Astrocyte of the hippocampus (primary cell): ENCODE results near the gene NELFA.

Experiments used
- DNase-seq: peaks from one replicate; pipeline ENCODE4 v3.0.0; 2011; ENCODE audit warnings: low read depth, low spot score

The NELFA gene

DNA sequence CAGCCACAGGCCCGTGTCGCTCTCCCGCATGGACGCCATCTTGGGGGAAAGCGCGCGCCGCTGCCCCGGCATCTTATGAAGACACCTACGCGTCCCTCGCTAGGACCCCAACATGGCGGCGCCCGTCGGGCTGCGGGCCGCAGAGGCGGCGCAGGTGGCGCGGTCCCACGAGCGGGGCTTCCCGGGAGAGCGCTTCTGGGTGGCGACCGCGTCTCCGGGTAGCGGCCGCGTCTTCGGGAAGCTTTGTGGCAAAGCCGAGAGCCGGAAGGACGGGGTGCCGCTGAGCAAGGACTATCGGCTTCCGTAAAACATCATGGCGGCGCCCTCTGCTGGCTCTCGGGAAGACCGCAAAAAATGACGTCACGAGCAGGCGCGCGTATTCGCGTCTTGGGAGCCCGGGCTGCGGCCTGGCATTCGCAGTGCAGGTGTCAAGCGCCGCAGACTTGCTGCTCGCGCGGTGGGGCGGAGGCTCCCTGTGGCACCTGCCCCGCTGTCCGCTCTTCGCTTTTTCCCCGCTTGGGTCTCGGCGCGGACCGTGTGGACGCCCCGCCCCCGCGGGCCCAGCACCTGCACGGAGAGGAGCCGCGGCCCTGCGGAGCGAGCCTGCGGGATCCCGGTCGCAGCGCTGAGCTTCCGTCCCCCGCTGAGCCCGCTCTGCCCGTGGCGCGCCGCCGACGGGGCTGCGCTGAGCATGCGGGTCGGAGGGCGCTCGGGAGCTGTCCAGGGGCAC, at the start of gene NELFA:
Gene NELFA, minus strand, starts transcription at position 54 of the 730 bp plus-strand sequence. Its CDS starts 15 bp downstream, at position 39.
- peak; percentile 97 for DNase-seq

GRCh38 chr4:2057382-2058065, 48.8 kb upstream of the NELFA start:
- no peak for DNase-seq

DNA sequence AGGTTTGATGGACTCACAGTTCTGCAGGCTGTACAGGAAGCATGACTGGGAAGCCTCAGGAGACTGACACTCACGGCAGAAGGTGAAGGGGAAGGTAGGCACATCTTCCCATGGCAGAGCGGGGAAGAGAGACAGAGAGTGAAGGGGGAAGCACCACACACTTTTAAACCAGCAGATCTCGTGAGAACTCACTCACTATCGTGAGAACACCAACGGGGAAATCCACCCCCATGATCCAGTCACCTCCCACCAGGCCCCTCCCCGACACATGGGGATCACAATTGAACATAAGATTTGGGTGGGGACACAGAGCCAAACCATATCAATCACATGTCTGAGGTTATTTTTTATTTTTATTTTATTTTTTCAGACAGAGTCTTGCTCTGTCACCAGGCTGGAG, 45.4 kb upstream of the NELFA start:
- no peak for DNase-seq

- DNase-seq: no peak
Observed at GRCh38 chr4:2051086-2051485, 42.3 kb upstream of the NELFA start.

- no peak for DNase-seq
Observed at GRCh38 chr4:2049811-2050210, 41.0 kb upstream of the NELFA start.

DNA sequence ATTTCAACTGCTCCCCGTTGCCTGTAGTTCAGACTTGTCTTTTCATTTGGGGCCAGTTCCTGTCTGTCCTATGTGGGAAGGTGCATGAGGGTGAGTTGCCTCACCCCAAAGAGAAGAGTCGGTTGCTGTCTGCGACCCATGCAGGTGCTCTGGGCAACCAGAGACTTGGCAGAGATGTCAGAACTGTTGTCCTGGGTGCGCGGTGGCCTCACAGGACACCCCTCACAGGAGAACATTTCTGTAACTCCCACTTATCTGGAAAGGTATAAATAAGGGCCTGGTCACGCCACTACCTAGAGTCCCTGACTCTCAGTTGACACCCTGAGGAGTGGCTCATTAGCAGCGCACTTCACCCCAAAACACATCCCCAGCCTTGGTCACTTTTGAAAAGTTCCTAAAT, 40.6 kb upstream of the NELFA start:
- no peak for DNase-seq

DNA sequence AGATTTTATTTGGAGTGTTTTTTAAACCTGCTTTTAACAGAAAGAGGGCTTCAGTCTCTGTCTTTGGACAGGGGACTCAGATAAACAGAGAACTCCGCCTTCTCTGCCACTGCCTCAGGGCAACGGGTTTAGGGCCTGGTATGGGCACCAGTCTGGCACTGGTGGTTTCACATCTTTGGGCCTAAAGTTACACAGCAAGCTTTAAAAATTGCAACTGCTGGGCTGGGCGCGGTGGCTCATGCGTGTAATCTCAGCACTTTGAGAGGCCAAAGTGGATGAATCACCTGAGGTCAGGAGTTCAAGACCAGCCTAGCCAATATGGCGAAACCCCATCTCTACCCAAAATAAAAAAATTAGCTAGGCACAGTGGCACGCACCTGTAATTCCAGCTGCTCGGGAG, 40.1 kb upstream of the NELFA start:
- no peak for DNase-seq

DNA sequence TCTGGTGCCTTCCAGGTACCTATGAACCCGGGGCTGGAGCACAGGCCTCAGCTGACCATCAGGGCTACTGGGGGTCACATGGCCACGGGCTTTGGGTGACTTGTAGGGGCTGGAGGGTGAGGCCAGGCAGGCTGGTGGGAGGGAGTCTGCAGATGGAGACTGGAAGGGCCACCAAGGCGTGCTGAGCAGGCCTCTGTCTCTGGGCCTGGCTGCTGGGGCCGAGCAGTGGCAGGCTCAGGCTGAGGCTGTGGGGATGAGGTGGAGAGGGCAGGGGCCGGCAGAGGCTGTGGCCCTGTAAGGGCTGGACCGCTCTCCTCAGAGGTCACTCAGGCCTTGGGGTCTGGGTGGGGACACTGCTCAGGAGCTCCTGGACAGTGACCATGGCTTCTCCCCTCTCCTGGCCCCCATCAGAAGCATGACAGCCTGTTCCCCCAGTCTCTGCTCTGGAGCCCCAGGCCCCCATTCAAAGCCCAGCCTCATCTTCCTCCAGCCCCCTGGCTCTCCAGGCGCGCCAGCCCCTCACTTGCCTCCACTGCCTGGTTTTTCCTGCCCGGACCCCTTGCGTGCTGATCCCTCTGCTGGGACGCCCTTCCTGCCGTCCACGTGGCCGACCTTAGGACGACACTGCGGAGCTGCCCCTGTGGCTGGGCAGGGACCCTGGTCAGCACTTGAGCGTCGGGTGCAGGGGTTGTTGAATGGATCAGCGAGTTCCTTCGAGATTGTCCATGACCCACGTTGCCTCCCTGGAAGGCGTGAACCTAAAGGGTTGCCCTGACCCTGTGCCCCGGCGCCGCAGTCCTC, 39.2 kb upstream of the NELFA start:
- no peak for DNase-seq

DNA sequence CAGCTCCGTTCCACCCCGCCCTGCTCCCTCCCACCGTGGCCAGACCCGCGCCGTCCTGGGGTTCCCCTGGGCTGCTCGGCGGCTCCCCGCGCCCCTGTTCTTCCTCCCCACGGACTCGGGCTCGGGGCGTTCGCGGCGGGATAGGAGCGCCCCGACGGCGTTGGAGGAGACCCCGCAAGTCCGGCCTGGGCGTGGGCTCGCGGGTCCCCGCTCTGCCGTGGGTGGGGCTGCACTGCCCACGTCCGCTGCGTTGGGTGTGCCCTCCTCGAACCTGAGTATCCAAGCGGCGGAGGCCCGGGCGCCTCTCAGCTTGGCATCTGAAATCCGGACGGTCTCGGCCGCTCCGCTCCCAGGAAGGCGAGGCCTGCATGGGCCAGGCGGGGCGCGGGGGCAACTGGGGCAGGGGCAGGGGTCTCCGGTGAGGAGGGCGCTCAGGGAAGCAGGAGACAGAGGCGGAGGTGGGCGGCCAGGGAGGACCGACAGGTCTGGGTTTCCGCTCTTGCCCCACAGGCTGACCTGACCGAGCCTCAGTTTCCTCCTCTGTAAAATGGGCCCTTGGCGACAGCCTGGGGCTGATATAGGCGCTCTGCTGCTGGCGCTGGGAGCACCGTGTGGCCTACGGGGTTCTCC, 38.4 kb upstream of the NELFA start:
- no peak for DNase-seq

DNA sequence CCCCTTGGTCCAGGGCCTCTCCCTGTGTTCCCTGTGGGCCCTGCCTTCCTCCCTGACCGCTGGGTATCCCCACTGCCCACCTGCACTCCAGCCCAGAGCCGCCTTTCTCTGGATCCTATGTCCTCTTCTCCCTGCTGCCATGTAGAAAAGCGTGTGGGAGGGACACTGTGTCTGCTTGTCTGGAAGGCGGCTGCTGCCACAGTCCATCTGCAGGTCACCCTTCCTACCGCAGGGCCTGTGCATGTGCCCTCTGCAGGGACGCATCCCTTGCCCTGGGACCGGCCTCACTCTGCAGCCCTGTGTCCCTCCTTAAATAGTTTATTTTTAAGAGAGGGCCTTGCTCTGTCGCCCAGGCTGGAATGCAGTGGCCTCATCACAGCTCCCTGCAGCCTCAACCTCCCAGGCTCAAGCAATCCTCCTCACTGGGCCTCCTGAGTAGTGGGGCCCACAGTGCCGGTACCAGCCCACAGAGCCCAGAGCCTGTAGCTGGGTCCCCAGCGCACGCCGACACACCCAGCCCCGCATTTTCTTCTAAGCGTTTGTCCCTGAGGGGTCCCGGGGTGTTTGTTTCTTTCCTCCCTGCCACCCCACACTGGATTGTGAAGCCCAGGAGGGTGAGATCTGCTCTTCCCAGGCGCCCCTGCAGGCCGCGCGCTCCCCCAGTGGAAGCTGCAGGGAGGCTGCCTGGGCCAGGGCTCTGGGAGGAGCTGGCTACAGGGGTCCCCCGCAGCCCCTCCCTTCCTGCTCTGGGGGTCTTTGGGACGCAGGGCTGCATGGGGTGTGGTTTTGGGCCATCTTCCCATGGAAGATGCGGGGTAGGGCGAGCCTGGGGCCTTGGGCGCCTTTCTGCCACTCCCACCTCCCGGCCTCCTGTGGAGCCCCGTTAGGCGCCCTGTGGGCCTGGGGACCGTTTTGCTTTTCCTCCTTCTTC, 37.5 kb upstream of the NELFA start:
- no peak for DNase-seq

DNA sequence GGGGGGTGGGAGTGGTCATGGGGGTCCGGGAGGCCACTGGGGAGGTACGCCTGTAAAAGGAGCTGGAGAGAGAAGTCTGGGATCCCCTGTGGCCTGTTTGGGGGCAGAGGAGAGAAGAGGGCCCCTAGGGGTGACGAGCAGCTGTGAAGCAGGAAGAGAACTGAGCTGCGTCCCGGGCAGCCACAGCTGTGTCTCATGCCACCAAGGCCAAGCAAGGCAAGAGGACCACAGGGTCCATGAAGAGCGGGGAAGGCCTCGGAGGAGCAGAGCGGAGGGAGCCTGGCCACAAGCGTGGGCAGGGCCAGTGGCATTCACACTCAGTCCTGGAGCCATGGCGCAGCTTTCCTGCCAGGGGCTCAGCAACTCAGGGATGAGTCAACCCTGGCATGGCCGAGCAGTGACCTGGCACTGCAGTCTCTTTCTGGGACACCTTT, 36.8 kb upstream of the NELFA start:
- peak; percentile 55 for DNase-seq

- DNase-seq: no peak
Observed at GRCh38 chr4:2044542-2045517, 36.1 kb upstream of the NELFA start.

DNA sequence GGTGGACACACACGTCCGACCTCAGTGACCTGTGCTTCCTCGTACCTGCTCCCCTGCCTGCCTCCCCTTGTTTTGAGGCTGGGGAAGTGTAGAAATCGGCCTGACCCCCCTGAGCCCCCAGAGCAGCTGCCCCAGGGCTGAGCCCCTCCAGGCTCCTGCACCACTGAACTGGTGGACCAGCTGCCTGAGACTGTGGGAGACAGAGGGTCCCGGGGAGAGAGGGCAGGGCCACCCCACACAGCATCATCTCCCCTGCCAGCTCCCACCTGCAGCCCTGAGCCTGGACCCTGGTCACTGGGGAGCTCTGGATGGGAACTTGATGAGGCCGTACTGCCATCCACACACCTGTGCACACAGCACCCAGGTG, 35.3 kb upstream of the NELFA start:
- no peak for DNase-seq

DNA sequence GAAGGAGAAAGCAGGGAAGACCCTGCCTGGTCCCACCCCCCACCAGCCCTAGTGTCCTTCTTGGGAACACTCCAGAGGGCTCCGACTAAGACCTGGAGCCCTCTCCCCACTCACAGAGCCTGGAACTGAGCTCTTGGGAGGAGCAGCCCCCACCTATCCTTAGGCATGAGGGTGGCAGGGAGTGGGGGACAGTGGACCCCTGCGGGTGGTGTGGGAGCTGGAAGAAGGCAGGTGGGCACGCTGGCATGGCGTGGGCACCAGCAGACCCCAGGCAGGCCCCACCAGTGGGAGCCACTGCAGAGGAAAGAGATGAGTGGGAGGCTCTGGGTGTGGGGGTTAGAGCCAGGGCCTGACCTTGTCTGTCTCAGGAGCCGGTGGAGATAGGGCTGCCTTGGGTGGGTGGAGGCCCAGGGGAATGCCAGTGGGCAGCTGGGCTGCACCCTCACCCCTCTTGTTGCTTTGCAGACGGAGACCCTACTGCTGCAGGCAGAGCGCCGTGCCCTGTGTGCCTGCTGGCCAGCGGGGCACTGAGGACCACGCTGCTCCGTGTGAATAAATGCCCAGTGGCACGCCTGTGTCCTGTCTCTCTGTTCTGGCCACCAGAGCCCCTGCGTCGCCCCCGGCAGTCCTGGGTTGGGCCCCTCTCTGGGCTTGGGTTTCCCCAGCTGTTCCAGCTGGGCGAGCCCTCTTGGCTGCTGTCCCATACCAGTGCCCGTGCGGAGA, 34.8 kb upstream of the NELFA start:
- DNase-seq: no peak

GRCh38 chr4:2042947-2043395, 34.2 kb upstream of the NELFA start:
- DNase-seq: no peak

DNA sequence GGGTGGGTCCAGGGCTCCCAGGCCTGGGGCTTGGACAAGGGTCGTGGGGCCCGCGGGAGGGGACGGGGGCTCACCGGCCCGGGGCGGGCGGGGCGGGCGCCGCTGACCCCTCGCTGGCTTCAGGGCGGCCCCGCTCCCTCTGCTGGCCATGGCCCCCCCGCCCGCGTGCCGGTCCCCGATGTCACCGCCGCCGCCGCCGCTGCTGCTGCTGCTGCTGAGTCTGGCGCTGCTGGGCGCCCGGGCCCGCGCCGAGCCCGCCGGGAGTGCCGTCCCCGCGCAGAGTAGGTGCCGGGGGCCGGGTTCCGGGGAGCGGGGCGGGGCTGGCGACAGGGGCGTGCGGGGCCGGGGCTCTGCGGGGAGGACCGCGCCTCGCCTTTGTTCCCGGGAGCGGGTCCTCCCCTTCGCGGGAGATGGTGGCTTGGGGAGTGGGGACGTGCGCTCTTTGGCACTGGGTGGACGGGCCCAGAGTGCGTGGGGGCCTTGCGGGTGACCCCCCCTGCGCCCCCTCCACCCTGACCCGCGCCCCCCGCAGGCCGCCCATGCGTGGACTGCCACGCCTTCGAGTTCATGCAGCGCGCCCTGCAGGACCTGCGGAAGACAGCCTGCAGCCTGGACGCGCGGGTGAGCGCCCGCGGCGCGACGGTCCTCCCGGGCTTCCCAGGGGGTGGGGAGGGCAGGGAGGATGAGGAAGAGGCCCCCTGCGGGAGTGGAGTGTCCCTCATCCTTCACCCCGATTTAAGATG, 33.6 kb upstream of the NELFA start:
- DNase-seq: peak; percentile 51

GRCh38 chr4:2041239-2042130, 32.7 kb upstream of the NELFA start:
- peak; percentile 83 for DNase-seq
